Effector memory CD4-positive, alpha-beta T cell (primary cell): ENCODE results near the gene EFL1.
"Not testable (repeated sequence)": the region's sequence is repeated elsewhere in the genome, so short reads cannot be mapped to it uniquely, and the experiment has no call there.

ENCODE experiments used
- DNase-seq, 3 donors: peaks; one replicate each; pipeline ENCODE4 v3.0.0-alpha.2; 2020
- H3K27ac ChIP-seq: 2 replicates; pipeline ENCODE4 v1.7.0; 2013; ENCODE audit warnings: mild to moderate bottlenecking, low read length, moderate library complexity; ENCODE audit not compliant: insufficient read depth, poor library complexity, severe bottlenecking
- H3K27me3 ChIP-seq: replicated peaks from 2 replicates; pipeline ENCODE4 v1.7.0; 2013; ENCODE audit warnings: mild to moderate bottlenecking, low read length; ENCODE audit not compliant: insufficient read depth, control insufficient read depth, poor library complexity, severe bottlenecking
- H3K36me3 ChIP-seq: 2 replicates; pipeline ENCODE4 v1.7.0; 2013; ENCODE audit warnings: mild to moderate bottlenecking, low read length, moderate library complexity; ENCODE audit not compliant: control insufficient read depth, insufficient read depth
- H3K4me1 ChIP-seq: 2 replicates; pipeline ENCODE4 v1.7.0; 2013; ENCODE audit warnings: low read length, mild to moderate bottlenecking; ENCODE audit not compliant: control insufficient read depth, insufficient read depth, poor library complexity, severe bottlenecking
- H3K4me3 ChIP-seq: 2 replicates; pipeline ENCODE4 v1.7.0; 2013; ENCODE audit warnings: low read length, low read depth, mild to moderate bottlenecking; ENCODE audit not compliant: insufficient read depth, poor library complexity, severe bottlenecking
- H3K9me3 ChIP-seq: 2 replicates; pipeline ENCODE4 v1.7.0; 2013; ENCODE audit warnings: mild to moderate bottlenecking, low read length, moderate library complexity; ENCODE audit not compliant: control insufficient read depth

EFL1 gene

DNA sequence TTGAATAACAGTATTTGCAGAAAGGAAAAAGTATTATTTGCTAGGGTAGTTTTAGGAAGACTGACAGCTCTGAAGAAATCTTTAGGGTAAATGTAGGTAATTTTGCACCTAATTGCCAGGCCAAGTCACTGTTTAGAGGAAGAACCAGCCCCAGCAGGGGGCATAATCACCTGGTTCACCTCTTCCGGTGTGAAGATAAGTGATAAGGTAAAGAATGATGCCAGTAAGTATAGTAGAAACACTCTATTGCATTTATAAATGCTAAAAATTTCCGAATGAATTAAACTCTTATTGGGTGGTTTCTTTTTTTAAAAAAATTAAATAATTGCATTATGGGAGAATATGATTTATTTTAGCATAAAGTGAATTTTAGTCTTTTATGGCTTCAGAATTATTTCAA, 21.8 kb upstream of the EFL1 start:
- not testable (repeated sequence) for H3K27me3 ChIP-seq, H3K9me3 ChIP-seq, DNase-seq, H3K27ac ChIP-seq, H3K36me3 ChIP-seq, H3K4me3 ChIP-seq
- peaks cover 25% of the 10 kb centered on the region for H3K4me1 ChIP-seq

DNA sequence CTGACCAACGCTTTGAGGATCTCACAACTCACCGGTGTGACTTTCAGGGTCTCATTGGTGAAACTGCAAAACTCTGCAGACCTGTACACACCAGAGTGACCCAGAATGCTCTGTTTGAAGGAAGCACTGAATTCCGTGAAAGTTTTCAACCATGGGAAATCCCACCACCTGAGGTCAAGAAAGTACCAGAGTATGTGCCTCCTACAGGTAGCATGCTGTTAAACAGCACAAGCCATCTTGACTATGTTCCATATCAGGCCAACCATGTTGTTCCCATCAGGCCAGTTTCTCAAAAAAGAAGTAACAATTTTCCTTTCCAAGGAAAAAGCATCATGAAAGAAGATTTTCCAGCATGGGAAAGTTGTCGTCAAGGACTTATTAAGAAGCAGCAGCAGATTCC, 19.9 kb upstream of the EFL1 start:
- not testable (repeated sequence) for H3K27ac ChIP-seq, H3K9me3 ChIP-seq, H3K4me3 ChIP-seq, DNase-seq, H3K27me3 ChIP-seq, H3K36me3 ChIP-seq
- peaks cover 21% of the 10 kb centered on the region for H3K4me1 ChIP-seq

DNA sequence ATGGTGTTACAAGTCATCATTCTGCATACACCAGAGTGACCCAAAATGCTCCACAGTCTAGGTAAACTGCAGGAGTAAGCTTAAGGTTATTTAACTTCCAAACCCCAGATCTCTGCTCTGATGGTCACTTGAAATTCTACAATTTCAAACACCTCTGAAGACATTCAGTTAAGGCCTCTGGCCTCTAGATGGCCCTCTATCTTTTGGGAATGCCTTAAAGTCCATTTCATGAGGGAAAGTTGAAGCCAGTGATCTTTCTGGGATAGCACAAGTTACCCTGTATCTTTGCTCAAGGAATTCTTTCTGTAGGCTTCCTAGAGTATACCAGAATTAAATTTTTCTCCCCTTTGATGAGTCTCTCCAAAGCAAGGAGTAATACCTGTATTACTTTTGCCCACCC, 18.7 kb upstream of the EFL1 start:
- H3K27ac ChIP-seq, H3K4me3 ChIP-seq, H3K27me3 ChIP-seq, DNase-seq, H3K36me3 ChIP-seq, H3K9me3 ChIP-seq: not testable (repeated sequence)
- H3K4me1 ChIP-seq: peaks cover 10% of the 10 kb centered on the region

DNA sequence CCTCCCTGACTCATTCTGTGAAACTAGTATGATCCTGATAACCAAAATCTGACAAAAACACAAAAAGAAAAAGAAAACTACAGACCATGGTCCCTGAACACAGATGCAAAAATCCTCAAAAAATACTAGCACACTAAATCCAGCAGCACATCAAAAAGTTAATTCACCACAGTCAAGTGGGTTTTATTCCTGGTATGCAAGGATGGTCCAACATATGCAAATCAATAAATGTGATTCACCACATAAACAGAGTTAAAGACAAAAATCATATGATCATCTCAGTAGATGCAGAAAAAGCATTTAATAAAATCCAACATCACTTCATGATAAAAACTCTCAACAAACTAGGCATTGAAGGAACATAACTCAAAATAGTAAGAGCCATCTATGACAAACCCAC, 12.9 kb upstream of the EFL1 start:
- Histone ChIP-seq H3K27ac (no peak overlapping the region), H3K27me3 (no peaks in the 10 kb centered on the region), H3K9me3 (no peaks in the 10 kb centered on the region), H3K36me3 (no peaks in the 10 kb centered on the region), H3K4me3 (no peak overlapping the region), H3K4me1 (no peaks in the 10 kb centered on the region)
- no peak for DNase-seq

DNA sequence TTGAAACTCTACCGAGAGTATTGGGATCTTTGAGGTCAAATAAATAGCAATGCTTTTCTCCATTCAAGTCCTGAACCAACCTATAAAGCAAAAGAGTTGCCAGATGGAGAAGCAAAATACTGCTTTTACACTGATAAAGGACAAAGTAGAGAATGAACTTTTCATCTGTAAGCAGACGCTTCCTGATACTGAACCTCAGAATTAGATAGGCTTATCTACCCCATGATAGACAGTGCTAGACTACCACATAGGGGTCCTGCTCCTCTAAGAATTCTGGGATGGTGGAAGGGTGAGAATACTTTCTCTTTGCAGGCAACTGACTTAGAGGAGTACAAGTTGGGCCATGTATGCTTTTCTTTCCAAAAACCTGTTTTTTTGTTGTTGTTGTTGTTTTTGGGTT, 9.6 kb upstream of the EFL1 start:
- Histone ChIP-seq H3K27me3 (no peaks in the 10 kb centered on the region), H3K27ac (no peak overlapping the region), H3K9me3 (no peaks in the 10 kb centered on the region), H3K4me1 (no peaks in the 10 kb centered on the region), H3K4me3 (no peak overlapping the region), H3K36me3 (no peaks in the 10 kb centered on the region)
- no peak for DNase-seq

GRCh38 chr15:82268454-82268853, 5.9 kb upstream of the EFL1 start:
- not testable (repeated sequence) for H3K36me3 ChIP-seq, H3K4me1 ChIP-seq, H3K9me3 ChIP-seq, H3K27me3 ChIP-seq, H3K27ac ChIP-seq, H3K4me3 ChIP-seq, DNase-seq

DNA sequence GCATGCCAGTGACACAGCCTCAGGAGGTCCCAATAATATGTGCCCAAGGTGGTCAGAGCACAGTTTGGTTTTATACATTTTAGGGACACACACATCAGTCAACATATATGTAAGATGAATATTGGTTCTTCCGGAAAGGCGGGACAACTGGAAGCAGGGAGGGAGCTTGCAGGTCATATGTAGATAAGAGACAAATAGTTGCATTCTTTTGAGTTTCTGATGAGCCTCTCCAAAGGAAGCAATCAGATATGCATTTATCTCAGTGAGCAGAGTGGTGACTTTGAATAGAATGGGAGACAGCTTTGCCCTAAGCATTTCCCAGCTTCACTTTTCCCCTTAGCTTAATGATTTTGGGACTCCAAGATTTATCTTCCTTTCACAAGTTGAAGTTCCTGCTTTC, 4.6 kb upstream of the EFL1 start:
- not testable (repeated sequence) for H3K27me3 ChIP-seq, H3K4me3 ChIP-seq, DNase-seq, H3K9me3 ChIP-seq, H3K4me1 ChIP-seq, H3K27ac ChIP-seq, H3K36me3 ChIP-seq

DNA sequence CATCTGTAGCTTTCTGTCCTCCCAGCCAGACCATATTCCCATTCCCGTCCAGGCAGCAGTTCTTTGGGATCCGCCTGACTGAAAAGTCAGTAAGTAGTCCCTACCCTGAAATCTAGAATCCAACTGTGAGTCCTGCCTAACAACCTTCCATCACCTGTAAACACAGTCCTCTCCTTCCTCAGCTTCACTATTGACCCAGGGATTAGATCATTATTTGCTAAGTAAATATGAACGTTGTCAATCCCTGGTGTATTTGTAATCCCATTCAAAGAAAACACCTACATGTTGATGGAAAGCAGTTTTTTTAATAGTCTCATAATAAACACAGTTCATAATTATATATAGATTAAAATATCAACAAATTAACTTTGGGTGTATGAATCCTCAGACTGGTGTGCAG, 816 bp upstream of the EFL1 start:
- DNase-seq: no peak
- Histone ChIP-seq H3K4me1 (peaks cover 4% of the 10 kb centered on the region), H3K36me3 (no peaks in the 10 kb centered on the region), H3K4me3 (peak overlapping the region; percentile 95), H3K9me3 (no peaks in the 10 kb centered on the region), H3K27ac (no peak overlapping the region), H3K27me3 (no peaks in the 10 kb centered on the region)

- H3K27me3 ChIP-seq, H3K4me1 ChIP-seq, H3K9me3 ChIP-seq, H3K36me3 ChIP-seq: not testable (repeated sequence)
- peak in 2 of 3 donors; percentile 3 to 6 for DNase-seq
- peak overlapping the region; percentile 95 for H3K4me3 ChIP-seq
- H3K27ac ChIP-seq: peak overlapping the region; percentile 67
Measured at GRCh38 chr15:82261566-82262421, 740 bp downstream of the EFL1 start.

GRCh38 chr15:82248261-82248660, 14.3 kb downstream of the EFL1 start:
- H3K27ac ChIP-seq, H3K9me3 ChIP-seq, H3K36me3 ChIP-seq, H3K4me3 ChIP-seq, H3K27me3 ChIP-seq, H3K4me1 ChIP-seq, DNase-seq: not testable (repeated sequence)
